ENCODE results near the gene FLNC. TPM values are rescaled to one million over a fixed set of nuclear protein-coding genes. Genes with fewer than 3 reads are reported as not detected.
A peak's percentile ranks its signal among the peaks of the same experiment; 100 is the strongest.

Gene FLNC
- total and polyA plus RNA-seq, 9 of the 15 experiments (the other 6 are each of a cell fraction or from before 2014, with no cell fraction given) = 0.90 to 155 (median 28.8) TPM

DNA sequence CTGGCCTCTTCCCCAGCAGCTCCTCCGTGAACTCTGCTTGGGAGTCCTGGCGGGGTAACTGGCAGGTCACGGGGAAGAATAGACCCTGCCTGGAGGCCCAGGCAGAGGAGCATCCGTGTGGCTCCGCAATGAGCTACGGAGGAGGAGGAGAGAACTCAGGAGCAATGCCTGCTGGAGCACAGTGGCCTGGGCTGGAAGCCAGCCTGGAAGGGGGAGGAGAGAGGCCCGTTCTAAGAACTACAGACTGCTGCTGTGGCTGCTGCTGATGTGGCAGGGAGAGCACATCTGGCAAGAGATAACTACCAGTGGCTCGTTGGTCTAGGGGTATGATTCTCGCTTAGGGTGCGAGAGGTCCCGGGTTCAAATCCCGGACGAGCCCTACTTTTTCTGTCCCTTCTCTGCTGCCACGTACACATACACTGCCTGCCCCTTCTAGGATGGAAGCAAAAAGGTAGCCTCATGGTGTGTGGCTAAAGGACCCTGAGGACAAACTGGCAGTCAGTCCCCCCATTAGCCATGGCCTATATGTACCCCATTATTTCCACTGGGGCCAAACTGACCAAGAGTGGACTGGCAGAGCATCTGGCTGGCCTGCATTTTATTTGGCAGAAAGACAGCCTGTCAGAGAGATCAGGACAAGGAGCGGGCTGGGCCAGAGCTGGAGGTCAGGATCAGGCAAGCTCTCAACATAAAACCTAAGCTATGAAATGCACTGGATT lies 46.9 kb upstream of the FLNC start (continued):
- TF ChIP-seq, protein P1, sequence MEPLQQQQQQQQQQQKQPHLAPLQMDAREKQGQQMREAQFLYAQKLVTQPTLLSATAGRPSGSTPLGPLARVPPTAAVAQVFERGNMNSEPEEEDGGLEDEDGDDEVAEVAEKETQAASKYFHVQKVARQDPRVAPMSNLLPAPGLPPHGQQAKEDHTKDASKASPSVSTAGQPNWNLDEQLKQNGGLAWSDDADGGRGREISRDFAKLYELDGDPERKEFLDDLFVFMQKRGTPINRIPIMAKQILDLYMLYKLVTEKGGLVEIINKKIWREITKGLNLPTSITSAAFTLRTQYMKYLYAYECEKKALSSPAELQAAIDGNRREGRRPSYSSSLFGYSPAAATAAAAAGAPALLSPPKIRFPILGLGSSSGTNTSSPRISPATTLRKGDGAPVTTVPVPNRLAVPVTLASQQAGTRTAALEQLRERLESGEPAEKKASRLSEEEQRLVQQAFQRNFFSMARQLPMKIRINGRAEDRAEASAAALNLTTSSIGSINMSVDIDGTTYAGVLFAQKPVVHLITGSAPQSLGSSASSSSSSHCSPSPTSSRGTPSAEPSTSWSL (CRISPR knock-in tag; IDR thresholded peaks at IDR 0.05; ENCODE audit: borderline replicate concordance) = 0 out of 2 replicates have a peak, but pooled peaks have one; percentile 46
- TF ChIP-seq ZNF354B (CRISPR knock-in tag; IDR thresholded peaks at IDR 0.05) (no peak), ETV5 (CRISPR knock-in tag; IDR thresholded peaks at IDR 0.05; ENCODE audit: low read depth) (peak; percentile 56; the same call in 1 of the 2 replicates), ZNF143 (CRISPR knock-in tag; IDR thresholded peaks at IDR 0.05) (peak; percentile 46; the same call in 1 of the 2 replicates), FOXP1 (CRISPR knock-in tag; IDR thresholded peaks at IDR 0.05) (peak; percentile 87), RFX5 (IDR thresholded peaks at IDR 0.05; ENCODE audit: low read depth, low read length) (peak; percentile 84; the same call in 1 of the 2 replicates), ZNF431 (CRISPR knock-in tag; IDR thresholded peaks at IDR 0.05) (peak; percentile 86), PTBP1 (IDR thresholded peaks at IDR 0.05; ENCODE audit: low read depth, low read length) (peak; percentile 85; the same call in 1 of the 2 replicates), ZNF695 (CRISPR knock-in tag; IDR thresholded peaks at IDR 0.05) (no peak), BRF1 (IDR thresholded peaks at IDR 0.05; ENCODE audit: borderline replicate concordance, extremely low read depth, insufficient read length) (peak; percentile 95), ZFX (CRISPR knock-in tag; IDR thresholded peaks at IDR 0.05) (peak; percentile 56; the same call in 1 of the 2 replicates), SAFB2 (IDR thresholded peaks at IDR 0.05; ENCODE audit: borderline replicate concordance, low read depth, low read length, severe bottlenecking) (no peak), KAT8 (IDR thresholded peaks at IDR 0.05; ENCODE audit: low read depth) (no peak), ZNF41 (CRISPR knock-in tag; conservative IDR thresholded peaks at IDR 0.05) (0 out of 2 replicates have a peak, but pooled peaks have one; percentile 19), NFRKB (IDR thresholded peaks at IDR 0.05; ENCODE audit: low read depth) (no peak), NFIX (CRISPR knock-in tag; IDR thresholded peaks at IDR 0.05; ENCODE audit: low read depth) (peak; percentile 16; the same call in 1 of the 2 replicates), DDX20 (tag; IDR thresholded peaks at IDR 0.05; ENCODE audit: low read depth) (no peak)
- TF ChIP-seq, protein P2, sequence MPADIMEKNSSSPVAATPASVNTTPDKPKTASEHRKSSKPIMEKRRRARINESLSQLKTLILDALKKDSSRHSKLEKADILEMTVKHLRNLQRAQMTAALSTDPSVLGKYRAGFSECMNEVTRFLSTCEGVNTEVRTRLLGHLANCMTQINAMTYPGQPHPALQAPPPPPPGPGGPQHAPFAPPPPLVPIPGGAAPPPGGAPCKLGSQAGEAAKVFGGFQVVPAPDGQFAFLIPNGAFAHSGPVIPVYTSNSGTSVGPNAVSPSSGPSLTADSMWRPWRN (IDR thresholded peaks at IDR 0.05; ENCODE audit: low read depth) = peak; percentile 29; the same call in 1 of the 2 replicates
- TF ChIP-seq, protein P3, sequence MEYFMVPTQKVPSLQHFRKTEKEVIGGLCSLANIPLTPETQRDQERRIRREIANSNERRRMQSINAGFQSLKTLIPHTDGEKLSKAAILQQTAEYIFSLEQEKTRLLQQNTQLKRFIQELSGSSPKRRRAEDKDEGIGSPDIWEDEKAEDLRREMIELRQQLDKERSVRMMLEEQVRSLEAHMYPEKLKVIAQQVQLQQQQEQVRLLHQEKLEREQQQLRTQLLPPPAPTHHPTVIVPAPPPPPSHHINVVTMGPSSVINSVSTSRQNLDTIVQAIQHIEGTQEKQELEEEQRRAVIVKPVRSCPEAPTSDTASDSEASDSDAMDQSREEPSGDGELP (CRISPR knock-in tag; IDR thresholded peaks at IDR 0.05; ENCODE audit: borderline replicate concordance) = peak; percentile 88
- TF ChIP-seq, protein P4, sequence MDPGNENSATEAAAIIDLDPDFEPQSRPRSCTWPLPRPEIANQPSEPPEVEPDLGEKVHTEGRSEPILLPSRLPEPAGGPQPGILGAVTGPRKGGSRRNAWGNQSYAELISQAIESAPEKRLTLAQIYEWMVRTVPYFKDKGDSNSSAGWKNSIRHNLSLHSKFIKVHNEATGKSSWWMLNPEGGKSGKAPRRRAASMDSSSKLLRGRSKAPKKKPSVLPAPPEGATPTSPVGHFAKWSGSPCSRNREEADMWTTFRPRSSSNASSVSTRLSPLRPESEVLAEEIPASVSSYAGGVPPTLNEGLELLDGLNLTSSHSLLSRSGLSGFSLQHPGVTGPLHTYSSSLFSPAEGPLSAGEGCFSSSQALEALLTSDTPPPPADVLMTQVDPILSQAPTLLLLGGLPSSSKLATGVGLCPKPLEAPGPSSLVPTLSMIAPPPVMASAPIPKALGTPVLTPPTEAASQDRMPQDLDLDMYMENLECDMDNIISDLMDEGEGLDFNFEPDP (CRISPR knock-in tag; IDR thresholded peaks at IDR 0.05) = peak; percentile 41; the same call in 1 of the 2 replicates
- TF ChIP-seq, protein P5, sequence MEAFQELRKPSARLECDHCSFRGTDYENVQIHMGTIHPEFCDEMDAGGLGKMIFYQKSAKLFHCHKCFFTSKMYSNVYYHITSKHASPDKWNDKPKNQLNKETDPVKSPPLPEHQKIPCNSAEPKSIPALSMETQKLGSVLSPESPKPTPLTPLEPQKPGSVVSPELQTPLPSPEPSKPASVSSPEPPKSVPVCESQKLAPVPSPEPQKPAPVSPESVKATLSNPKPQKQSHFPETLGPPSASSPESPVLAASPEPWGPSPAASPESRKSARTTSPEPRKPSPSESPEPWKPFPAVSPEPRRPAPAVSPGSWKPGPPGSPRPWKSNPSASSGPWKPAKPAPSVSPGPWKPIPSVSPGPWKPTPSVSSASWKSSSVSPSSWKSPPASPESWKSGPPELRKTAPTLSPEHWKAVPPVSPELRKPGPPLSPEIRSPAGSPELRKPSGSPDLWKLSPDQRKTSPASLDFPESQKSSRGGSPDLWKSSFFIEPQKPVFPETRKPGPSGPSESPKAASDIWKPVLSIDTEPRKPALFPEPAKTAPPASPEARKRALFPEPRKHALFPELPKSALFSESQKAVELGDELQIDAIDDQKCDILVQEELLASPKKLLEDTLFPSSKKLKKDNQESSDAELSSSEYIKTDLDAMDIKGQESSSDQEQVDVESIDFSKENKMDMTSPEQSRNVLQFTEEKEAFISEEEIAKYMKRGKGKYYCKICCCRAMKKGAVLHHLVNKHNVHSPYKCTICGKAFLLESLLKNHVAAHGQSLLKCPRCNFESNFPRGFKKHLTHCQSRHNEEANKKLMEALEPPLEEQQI (IDR thresholded peaks at IDR 0.05) = 0 out of 2 replicates have a peak, but pooled peaks have one; percentile 57
